H9 (cell line): Measurements from ENCODE around the gene ITPR2. TPM values are rescaled to one million over a fixed set of nuclear protein-coding genes. Genes with fewer than 3 reads are reported as not detected.

Experiments
- DNase-seq: peaks from one replicate; pipeline ENCODE4 v3.0.0-alpha.2; 2017
- H2AFZ ChIP-seq: one replicate; pipeline ENCODE4 v1.6.1; 2013; ENCODE audit warnings: mild to moderate bottlenecking, low read length, control low read depth, moderate library complexity
- H2AK5ac ChIP-seq: 2 replicates; pipeline ENCODE4 v1.6.1; 2013; ENCODE audit warnings: low read length, control low read depth, mixed read lengths; ENCODE audit not compliant: insufficient read length
- H2BK120ac ChIP-seq: one replicate; pipeline ENCODE4 v1.6.1; 2013; ENCODE audit warnings: low read depth, mild to moderate bottlenecking, low read length, control low read depth, inconsistent platforms; ENCODE audit not compliant: poor library complexity, severe bottlenecking
- H2BK12ac ChIP-seq: 2 replicates; pipeline ENCODE4 v1.6.1; 2013; ENCODE audit warnings: low read length, control low read depth, mixed read lengths, low read depth; ENCODE audit not compliant: insufficient read length
- H2BK15ac ChIP-seq: 2 replicates; pipeline ENCODE4 v1.6.1; 2013; ENCODE audit warnings: low read depth, low read length, control low read depth
- H2BK20ac ChIP-seq: one replicate; pipeline ENCODE4 v1.6.1; 2013; ENCODE audit warnings: low read depth, mild to moderate bottlenecking, low read length, control low read depth, inconsistent platforms; ENCODE audit not compliant: poor library complexity, severe bottlenecking
- H2BK5ac ChIP-seq: 2 replicates; pipeline ENCODE4 v1.6.1; 2013; ENCODE audit warnings: low read length, control low read depth, mixed read lengths; ENCODE audit not compliant: insufficient read length
- H3K14ac ChIP-seq: 2 replicates; pipeline ENCODE4 v1.6.1; 2013; ENCODE audit warnings: low read length, control low read depth; ENCODE audit not compliant: insufficient read depth
- H3K18ac ChIP-seq: 2 replicates; pipeline ENCODE4 v1.6.1; 2013; ENCODE audit warnings: low read depth, mild to moderate bottlenecking, mixed read lengths, low read length, control low read depth; ENCODE audit not compliant: insufficient read length
- H3K23ac ChIP-seq: 2 replicates; pipeline ENCODE4 v1.6.1; 2013; ENCODE audit warnings: low read length, control low read depth, mixed read lengths, low read depth; ENCODE audit not compliant: insufficient read length
- H3K23me2 ChIP-seq: 2 replicates; pipeline ENCODE4 v1.6.1; 2013; ENCODE audit warnings: low read depth, mild to moderate bottlenecking, mixed read lengths, low read length, control low read depth; ENCODE audit not compliant: insufficient read length, poor library complexity, severe bottlenecking
- H3K27ac ChIP-seq: 2 replicates; pipeline ENCODE4 v1.5.1; 2013; ENCODE audit warnings: low read length, control low read depth, mixed read lengths, low read depth; ENCODE audit not compliant: insufficient read length
- H3K27me3 ChIP-seq: 2 replicates; pipeline ENCODE4 v1.6.1; 2013; ENCODE audit warnings: low read length, control low read depth, inconsistent platforms; ENCODE audit not compliant: insufficient read depth
- H3K4ac ChIP-seq: 2 replicates; pipeline ENCODE4 v1.6.1; 2013; ENCODE audit warnings: low read depth, mild to moderate bottlenecking, control low read depth, inconsistent platforms, low read length, moderate library complexity
- H3K4me1 ChIP-seq: 2 replicates; pipeline ENCODE4 v1.6.1; 2013; ENCODE audit warnings: low read length, control low read depth, inconsistent platforms; ENCODE audit not compliant: insufficient read depth
- H3K4me2 ChIP-seq: 2 replicates; pipeline ENCODE4 v1.6.1; 2013; ENCODE audit warnings: low read length, control low read depth, mixed read lengths; ENCODE audit not compliant: insufficient read length, insufficient read depth
- H3K56ac ChIP-seq: 2 replicates; pipeline ENCODE4 v1.6.1; 2013; ENCODE audit warnings: low read depth, mild to moderate bottlenecking, mixed read lengths, low read length, control low read depth; ENCODE audit not compliant: insufficient read length
- H3K79me1 ChIP-seq: 2 replicates; pipeline ENCODE4 v1.6.1; 2013; ENCODE audit warnings: low read depth, mild to moderate bottlenecking, moderate library complexity, low read length, control low read depth, inconsistent platforms; ENCODE audit not compliant: insufficient read depth, poor library complexity, severe bottlenecking
- H3K79me2 ChIP-seq: 2 replicates; pipeline ENCODE4 v1.6.1; 2013; ENCODE audit warnings: low read length, control low read depth, inconsistent platforms; ENCODE audit not compliant: insufficient read depth
- H3K9ac ChIP-seq: 2 replicates; pipeline ENCODE4 v1.6.1; 2013; ENCODE audit warnings: low read length, control low read depth, mixed read lengths; ENCODE audit not compliant: insufficient read length; ENCODE audit errors: extremely low read depth
- H3K9me3 ChIP-seq: one replicate; pipeline ENCODE4 v1.6.1; 2013; ENCODE audit warnings: low read depth, low read length, inconsistent platforms; ENCODE audit not compliant: control insufficient read depth
- H3T11ph ChIP-seq: one replicate; pipeline ENCODE4 v1.6.1; 2013; ENCODE audit warnings: mild to moderate bottlenecking, low read length, control low read depth, inconsistent platforms
- H4K20me1 ChIP-seq: one replicate; pipeline ENCODE4 v1.6.1; 2013; ENCODE audit not compliant: control insufficient read depth, insufficient read length, insufficient read depth
- H4K5ac ChIP-seq: 2 replicates; pipeline ENCODE4 v1.6.1; 2013; ENCODE audit warnings: low read depth, mild to moderate bottlenecking, mixed read lengths, low read length, control low read depth; ENCODE audit not compliant: insufficient read length
- H4K8ac ChIP-seq: replicated peaks from 2 replicates; pipeline ENCODE4 v1.6.1; 2013; ENCODE audit warnings: low read length, control low read depth, mixed read lengths, low read depth; ENCODE audit not compliant: insufficient read length
- H4K91ac ChIP-seq: 2 replicates; pipeline ENCODE4 v1.6.1; 2013; ENCODE audit warnings: low read depth, mild to moderate bottlenecking, moderate library complexity, mixed read lengths, low read length, control low read depth; ENCODE audit not compliant: insufficient read length
- H3K27ac Mint-ChIP-seq, 3 experiments: 2 replicates in 2 of 3; 3 replicates in 1 of 3; pipeline ENCODE4 v1.8.0; 2020 to 2021; ENCODE audit warnings: mixed read lengths in 3 of 3, mild to moderate bottlenecking in 1 of 3, moderate library complexity in 1 of 3
- H3K27me3 Mint-ChIP-seq: 2 replicates; pipeline ENCODE4 v1.8.0; 2021; ENCODE audit warnings: low read depth, mild to moderate bottlenecking, moderate library complexity, mixed read lengths
- H3K36me3 Mint-ChIP-seq, 3 experiments: 2 replicates in 2 of 3; 3 replicates in 1 of 3; pipeline ENCODE4 v1.8.0; 2020 to 2021; ENCODE audit warnings: low read depth in 3 of 3, mixed read lengths in 3 of 3; ENCODE audit not compliant: insufficient read depth in 1 of 3
- H3K4me1 Mint-ChIP-seq, 2 experiments: 2 replicates each; pipeline ENCODE4 v1.8.0; 2020; ENCODE audit warnings: mixed read lengths in 2 of 2
- H3K4me3 Mint-ChIP-seq, 2 experiments: 2 replicates in 1 of 2; 3 replicates in 1 of 2; pipeline ENCODE4 v1.8.0; 2020 to 2021; ENCODE audit warnings: mild to moderate bottlenecking in 2 of 2, mixed read lengths in 2 of 2, moderate library complexity in 1 of 2
- H3K9me3 Mint-ChIP-seq, 2 experiments: 2 replicates in 1 of 2; 3 replicates in 1 of 2; pipeline ENCODE4 v1.8.0; 2020; ENCODE audit warnings: mild to moderate bottlenecking in 2 of 2, mixed read lengths in 2 of 2, moderate library complexity in 1 of 2
- CTCF ChIP-seq: fragments of 200-600 bp; sonication (generic); conservative IDR thresholded peaks from 3 replicates; pipeline ENCODE4 v1.8.0; 2021; ENCODE audit warnings: antibody characterized with exemption, mild to moderate bottlenecking
- WGBS: extraction: QIAGEN DNeasy Blood & Tissue Kit; methylation state at CpG from one replicate; pipeline ENCODE4 v1.1.7; 2013; ENCODE audit warnings: missing lambda C conversion rate, low lambda C conversion rate, mixed read lengths; ENCODE audit not compliant: insufficient read length; ENCODE audit errors: extremely low coverage; 5-methylcytosine and 5-hydroxymethylcytosine counted together
- total RNA-seq: library from RNA; stranded (reverse); gene quantifications from 2 replicates; pipeline ENCODE4 v1.2.1, GENCODE V29; 2021

The ITPR2 gene
- total RNA-seq, 1 experiment from 2014 or later = 14.8 TPM

GRCh38 chr12:26689281-26689841 lies 143.6 kb downstream of the ITPR2 start:
- Histone ChIP-seq H3K18ac (no peak overlapping the region), H3T11ph (no peak overlapping the region), H3K27me3 (no peaks in the 10 kb centered on the region), H3K4me1 (peaks cover 5% of the 10 kb centered on the region; the same call in 1 of the 2 replicates), H2BK5ac (no peak overlapping the region), H4K20me1 (no peaks in the 10 kb centered on the region), H3K27ac (no peak overlapping the region), H2AFZ (no peak overlapping the region), H3K79me1 (no peaks in the 10 kb centered on the region), H3K23ac (no peak overlapping the region), H2BK120ac (no peak overlapping the region), H2AK5ac (no peak overlapping the region), H3K9me3 (peaks cover under 1% of the 10 kb centered on the region), H3K23me2 (no peaks in the 10 kb centered on the region), H3K4ac (no peak overlapping the region), H4K91ac (no peak overlapping the region), H3K4me2 (no peak overlapping the region), H2BK12ac (no peak overlapping the region), H4K8ac (no peak overlapping the region), H3K79me2 (no peaks in the 10 kb centered on the region), H4K5ac (no peak overlapping the region), H3K14ac (no peak overlapping the region), H2BK20ac (no peak overlapping the region), H2BK15ac (no peak overlapping the region), H3K9ac (no peak overlapping the region), H3K56ac (no peak overlapping the region)
- WGBS = no CpG with 5 or more reads among the region's 6 CpGs
- Mint-ChIP-seq H3K4me1 (peaks cover 25 to 26% of the 10 kb centered on the region in 2 experiments), H3K27ac (peak overlapping the region in 2 of 3 experiments; percentile 0 to 5; a peak in 3 of 7 replicates), H3K9me3 (0 out of 5 replicates have a peak, but pooled peaks cover 0 to 2% of the 10 kb centered on the region in 2 experiments), H3K4me3 (no peak overlapping the region), H3K27me3 (no peaks in the 10 kb centered on the region), H3K36me3 (peaks cover 6 to 22% (median 14%) of the 10 kb centered on the region in 3 experiments; a peak in 6 of 7 replicates)
- no peak for TF ChIP-seq CTCF
- DNase-seq = no peak
